Kidney tubule cell (primary cell): ENCODE measurements around the gene NBPF20.
A peak's percentile ranks its signal among the peaks of the same experiment; 100 is the strongest.
"Not testable (repeated sequence)": the region's sequence is repeated elsewhere in the genome, so short reads cannot be mapped to it uniquely, and the experiment has no call there.

Experiments used
- DNase-seq: peaks from one replicate; pipeline ENCODE4 v3.0.0-alpha.2; 2018; ENCODE audit warnings: low spot score

NBPF20 gene, protein sequence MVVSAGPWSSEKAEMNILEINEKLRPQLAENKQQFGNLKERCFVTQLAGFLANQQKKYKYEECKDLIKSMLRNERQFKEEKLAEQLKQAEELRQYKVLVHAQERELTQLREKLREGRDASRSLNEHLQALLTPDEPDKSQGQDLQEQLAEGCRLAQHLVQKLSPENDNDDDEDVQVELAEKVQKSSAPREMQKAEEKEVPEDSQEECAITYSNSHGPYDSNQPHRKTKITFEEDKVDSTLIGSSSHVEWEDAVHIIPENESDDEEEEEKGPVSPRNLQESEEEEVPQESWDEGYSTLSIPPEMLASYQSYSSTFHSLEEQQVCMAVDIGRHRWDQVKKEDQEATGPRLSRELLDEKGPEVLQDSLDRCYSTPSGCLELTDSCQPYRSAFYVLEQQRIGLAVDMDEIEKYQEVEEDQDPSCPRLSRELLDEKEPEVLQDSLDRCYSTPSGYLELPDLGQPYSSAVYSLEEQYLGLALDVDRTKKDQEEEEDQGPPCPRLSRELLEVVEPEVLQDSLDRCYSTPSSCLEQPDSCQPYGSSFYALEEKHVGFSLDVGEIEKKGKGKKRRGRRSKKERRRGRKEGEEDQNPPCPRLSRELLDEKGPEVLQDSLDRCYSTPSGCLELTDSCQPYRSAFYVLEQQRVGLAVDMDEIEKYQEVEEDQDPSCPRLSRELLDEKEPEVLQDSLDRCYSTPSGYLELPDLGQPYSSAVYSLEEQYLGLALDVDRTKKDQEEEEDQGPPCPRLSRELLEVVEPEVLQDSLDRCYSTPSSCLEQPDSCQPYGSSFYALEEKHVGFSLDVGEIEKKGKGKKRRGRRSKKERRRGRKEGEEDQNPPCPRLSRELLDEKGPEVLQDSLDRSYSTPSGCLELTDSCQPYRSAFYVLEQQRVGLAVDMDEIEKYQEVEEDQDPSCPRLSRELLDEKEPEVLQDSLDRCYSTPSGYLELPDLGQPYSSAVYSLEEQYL (N-terminal part only)

GRCh38 chr1:145425436-145426029 lies at the start of gene NBPF20:
Gene NBPF20, minus strand, starts transcription at chr1:145425603. Its CDS starts 20,331 bp downstream, at chr1:145405272.
- peak; percentile 85 for DNase-seq

DNA sequence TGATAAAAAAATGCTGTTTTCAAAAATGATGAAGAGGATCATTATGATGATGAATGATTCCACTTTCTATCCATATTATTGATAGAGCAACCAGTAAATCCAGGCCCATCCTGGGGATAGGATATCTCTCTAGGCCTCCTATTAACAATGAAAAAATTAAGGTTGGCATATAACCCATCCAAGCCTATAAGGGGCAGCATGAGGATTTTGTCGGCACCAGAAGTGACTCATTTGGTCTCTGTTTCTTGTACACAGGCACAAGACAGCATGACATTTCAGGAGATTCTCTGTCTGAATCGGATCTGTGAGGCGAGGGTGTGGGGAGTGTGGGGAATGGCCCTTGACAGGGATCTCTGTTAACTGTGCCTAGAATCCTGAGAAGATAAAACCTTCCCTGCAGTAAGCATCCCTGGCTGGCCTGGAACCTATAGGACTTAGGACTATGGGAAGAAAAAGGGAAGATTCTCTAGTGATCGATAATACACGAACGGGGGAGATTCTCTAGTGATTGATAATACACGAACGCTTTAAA lies 49.5 kb upstream of the NBPF20 start:
- DNase-seq = not testable (repeated sequence)

DNA sequence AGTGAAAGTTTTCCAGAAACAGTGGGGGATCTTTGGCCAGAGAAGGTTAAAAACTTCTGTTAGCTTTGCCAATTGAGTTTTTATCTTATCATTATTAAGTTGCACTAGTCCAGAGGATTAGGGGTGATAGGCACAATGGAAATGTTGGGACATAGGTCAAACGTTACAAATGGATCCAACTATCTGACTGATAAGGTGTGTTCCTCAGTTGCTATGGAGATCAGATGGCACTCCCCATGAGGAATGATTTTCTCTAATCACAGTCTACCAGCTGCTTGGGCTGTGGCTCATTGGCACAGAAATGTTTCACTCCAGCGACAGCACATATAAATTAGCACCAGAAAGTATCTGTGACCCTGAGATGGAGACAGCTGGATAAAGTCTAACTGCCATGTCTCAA lies 47.3 kb upstream of the NBPF20 start:
- DNase-seq = not testable (repeated sequence)

- DNase-seq = not testable (repeated sequence)
Measured at GRCh38 chr1:145471365-145471764, 46.0 kb upstream of the NBPF20 start.

DNA sequence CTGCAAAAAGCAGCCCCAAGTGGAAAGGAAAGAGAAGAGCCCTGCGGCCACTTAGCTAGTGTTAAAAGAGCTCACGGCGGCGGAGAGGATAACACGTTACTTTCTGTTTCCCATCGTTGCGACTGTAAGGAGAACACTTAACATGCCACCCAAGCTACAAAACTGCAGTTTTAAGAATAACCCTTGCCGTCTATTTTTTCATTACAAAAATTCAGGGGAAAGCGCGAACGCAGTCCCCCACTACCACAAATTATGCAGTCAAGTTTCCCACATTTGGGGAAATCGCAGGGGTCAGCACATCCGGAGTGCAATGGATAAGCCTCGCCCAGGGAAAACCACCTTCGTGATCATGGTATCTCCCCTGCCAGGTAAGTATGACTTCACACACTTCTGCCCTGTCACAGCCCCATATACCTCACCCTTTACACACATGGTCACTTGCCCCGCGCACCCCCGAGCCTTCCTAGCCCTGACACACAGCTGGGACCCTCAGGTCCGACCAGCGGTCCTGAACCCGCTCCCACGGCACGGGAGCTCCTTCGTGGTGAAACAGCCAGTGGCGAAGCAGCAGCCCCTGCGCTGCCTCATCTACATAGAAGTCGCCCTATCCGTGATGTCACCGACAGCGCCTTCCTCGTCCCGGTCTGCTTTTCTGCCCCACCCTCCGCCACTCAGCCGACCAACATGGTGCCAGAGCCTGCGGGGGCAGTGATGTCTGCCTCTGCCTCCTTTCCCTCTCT lies 40.2 kb upstream of the NBPF20 start:
- peak; percentile 99 for DNase-seq

DNA sequence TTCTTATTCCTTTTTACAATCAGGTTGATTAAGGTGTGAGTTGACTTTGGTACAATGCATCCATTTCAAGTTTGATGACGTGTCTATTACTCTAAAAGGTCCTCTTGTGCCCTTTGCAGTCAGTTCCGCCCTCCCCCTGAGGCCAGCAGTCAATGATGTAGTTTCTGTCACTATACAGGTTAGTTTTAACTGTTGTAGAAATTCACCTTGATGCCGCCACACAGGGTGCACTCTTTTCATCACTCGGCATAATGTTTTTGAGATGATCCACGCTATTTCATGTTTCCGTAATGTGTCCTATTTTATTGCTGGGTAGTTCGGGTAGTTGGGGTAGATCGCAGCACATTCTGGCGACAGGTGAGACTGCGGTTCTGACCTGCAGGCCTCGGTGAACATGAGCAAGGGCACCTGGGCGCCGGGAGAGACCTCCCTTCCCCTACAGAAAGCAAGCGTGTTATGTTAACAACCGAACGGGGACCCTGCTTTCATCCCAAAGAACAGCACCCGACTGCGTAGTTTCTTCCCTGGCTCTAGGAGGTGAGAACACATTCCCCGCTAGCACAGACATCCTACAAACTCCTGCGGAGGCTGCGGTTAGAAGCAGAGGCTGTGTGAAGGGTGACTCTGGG lies 39.4 kb upstream of the NBPF20 start:
- DNase-seq = not testable (repeated sequence)

DNA sequence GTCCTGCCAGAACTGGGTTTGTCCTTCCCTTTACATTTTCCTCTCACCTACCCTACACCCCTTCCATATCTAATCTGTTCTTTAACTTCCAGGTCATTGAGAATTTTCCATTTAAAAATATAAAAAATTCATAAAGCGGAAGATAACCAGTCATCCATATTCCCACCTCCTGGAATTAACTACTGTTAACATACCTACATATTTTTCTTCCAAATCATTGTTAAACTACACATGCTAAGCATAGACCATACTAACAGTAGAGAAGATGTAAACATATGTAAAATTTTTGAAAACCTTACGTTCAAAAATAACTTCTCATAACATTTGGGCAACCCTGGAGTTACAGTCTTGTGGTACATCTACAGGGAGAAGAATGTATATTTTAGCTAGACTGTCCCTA lies 38.6 kb upstream of the NBPF20 start:
- not testable (repeated sequence) for DNase-seq

DNA sequence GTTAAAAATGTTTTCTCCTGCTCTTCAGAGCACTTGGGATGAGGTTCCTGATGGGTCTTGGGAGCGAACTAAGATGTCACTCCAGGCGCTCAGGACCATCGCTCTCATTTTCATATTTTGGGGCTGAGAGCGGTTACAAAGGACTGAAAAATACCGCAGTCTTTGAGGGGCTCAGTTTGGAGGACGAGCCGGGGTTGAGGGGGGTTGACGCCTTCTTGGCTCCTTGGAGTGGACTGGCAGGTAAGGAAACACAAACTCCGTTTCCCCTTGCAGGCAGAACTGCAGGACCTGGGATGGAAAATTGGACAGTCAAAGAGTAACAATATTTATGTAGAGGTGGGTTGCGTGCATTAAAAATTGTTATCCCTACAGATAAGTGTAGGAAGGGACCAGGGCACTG lies 35.3 kb upstream of the NBPF20 start:
- not testable (repeated sequence) for DNase-seq

DNA sequence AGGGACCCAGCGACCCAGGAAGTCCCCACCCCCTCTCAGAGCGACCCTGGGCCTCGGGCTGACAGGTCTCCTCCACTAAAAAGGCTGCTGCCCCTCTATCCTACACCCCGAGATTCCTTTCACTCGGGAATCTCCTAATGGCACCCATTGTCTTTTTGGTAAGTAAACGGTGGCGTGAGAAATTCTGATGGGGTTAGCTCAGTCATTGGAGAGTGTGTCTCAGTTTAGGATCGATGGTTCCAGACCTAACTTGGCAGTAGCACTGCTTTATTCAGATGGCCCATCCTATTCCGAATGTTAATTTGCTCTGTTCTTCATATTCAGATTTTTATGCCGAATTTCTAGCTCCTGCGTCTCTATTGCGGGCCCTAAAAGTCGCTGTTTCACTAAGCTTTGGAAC lies 34.6 kb upstream of the NBPF20 start:
- DNase-seq = not testable (repeated sequence)

- DNase-seq = not testable (repeated sequence)
Measured at GRCh38 chr1:145459591-145459990, 34.2 kb upstream of the NBPF20 start.

- not testable (repeated sequence) for DNase-seq
Measured at GRCh38 chr1:145459063-145459462, 33.7 kb upstream of the NBPF20 start.

- DNase-seq = not testable (repeated sequence)
Measured at GRCh38 chr1:145454824-145455177, 29.4 kb upstream of the NBPF20 start.

- DNase-seq = not testable (repeated sequence)
Measured at GRCh38 chr1:145453873-145454823, 28.7 kb upstream of the NBPF20 start.

DNA sequence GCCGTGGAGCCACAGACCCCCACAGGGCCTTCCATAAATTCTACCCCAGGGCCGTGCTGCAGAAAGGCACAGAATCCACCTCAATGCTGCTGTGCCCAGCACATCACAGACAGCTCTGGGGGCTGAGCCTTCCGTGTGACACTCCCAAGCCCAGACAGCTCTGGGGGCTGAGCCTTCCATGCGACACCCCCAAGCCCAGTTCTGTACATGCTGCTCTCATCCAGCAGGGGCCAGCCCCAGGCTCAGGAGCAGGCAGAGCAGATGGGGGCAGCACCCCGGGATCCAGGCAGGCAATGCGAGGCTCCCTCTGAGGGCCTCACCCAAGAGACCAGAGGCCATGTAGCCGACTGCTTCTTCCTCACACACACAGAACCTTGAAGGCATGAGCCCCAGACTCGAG lies 27.1 kb upstream of the NBPF20 start:
- DNase-seq = not testable (repeated sequence)

DNA sequence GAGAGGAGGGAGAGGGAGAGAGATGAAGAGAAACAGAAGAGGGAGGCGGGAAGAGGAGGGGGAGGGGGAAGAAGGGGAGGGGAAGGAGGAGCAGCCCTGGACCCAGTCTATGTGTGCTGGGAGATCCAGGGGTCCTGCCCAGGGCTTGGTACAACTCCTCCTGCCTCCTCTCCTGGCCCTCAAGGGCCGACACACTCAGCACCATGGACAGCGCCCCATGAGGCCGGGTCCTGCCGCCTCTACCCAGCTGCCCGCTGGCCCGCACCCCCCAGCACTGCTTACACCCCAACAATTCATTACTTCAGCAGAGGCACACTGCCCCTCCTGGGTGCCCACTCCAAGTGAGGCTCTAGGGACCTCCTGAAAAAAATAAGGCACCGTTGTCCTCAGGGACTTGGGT lies 26.5 kb upstream of the NBPF20 start:
- not testable (repeated sequence) for DNase-seq

GRCh38 chr1:145445219-145445618 lies 19.8 kb upstream of the NBPF20 start:
- not testable (repeated sequence) for DNase-seq

DNA sequence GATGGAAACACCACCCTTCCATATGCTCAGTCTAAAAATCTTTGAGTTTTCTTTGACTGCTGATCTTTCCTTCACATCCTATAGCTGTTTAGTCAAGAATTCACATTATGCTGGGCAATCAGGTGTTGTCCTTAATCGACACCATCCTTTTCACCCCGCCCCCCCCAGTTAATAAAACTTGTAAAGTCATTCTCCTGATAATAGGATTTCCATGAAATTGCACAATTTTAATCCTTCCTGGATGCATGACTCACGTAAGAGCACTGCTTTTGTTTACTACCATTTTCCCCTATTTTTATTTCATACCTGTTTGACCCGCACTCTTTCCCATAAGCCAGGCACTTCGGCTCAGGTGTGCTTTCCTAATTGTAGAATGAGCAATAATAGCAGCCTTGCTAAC lies 16.9 kb upstream of the NBPF20 start:
- DNase-seq = not testable (repeated sequence)

DNA sequence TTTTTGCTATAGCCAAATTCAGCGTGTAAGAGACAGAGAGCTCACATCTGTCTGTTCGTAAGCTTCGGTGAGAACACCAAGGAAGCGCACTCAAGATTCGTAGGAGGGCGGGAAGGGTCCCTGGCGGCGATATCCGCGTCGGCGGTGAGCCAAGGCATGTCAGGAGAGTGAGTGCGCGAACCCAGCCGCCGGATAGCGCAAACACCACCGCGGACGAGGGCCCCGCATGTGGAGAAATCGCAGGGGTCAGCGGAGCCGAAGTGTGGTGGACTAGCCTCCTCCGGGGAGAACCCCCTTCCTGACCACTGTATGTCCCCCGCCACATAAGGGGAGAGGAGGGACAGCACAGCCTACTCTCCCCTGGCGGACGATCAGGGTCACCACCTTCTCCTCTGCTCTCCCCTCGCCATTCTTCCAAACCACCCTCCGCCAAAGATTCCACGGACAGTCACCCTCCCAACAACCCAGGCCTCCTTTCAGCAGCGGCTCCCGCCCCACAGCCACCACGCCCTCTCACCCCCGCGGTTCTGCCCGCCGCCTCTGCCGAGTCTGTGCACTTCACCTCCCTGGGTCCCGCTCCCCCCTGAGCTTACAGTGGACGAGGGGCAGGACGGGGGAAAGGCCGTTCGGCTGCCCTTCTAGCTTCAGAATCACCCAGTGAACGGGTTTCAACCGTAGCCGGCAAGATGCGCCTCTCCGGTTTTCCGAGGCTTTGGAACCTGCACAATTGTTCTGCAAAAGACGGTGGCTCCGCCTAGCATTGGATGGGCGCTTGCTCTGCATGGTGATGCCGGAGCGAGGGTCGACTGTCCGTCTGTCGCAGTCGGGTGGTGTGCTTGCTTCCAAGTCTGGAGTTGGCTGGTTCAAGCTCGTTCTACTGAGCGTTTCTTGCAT lies 6.2 kb upstream of the NBPF20 start:
- not testable (repeated sequence) for DNase-seq

DNA sequence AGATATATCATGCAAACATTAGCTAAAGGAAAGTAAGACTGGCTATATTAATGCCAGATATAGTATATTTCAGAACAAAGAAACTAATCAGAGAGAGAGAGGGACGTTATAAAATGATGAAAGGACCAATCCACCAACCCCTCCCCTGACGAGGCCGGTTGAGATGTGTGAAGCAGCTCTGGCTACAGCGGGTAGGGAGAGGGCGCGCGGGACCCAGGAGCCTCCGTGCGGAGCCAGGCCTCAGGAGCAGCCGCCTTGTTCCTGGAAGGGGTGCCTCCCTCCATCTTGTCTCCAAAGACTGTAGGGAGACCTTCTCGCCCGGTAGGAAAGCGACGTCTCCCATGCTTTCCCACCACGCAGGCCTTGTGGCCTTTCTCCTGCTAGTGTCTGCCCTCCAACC lies 5.4 kb upstream of the NBPF20 start:
- not testable (repeated sequence) for DNase-seq
